Upper lobe of left lung (tissue), 6 donors: Measurements from ENCODE around the gene FABP6. TPM values are rescaled to one million over a fixed set of nuclear protein-coding genes. Genes with fewer than 3 reads are reported as not detected.

Experiments used
- ATAC-seq, 2 donors: fragments of 200-7000 bp; cut with Tn5 transposase; one replicate each; pipeline ENCODE4 v1.9.1; 2022; ENCODE audit warnings: mild to moderate bottlenecking in 2 of 2, moderate library complexity in 2 of 2; ENCODE audit not compliant: low FRiP score in 2 of 2
- DNase-seq, 2 donors: peaks; one replicate each; pipeline ENCODE4 v3.0.0-alpha.2; 2019 to 2020
- H3K27ac ChIP-seq, 4 donors: fragments of 200-600 bp; sonication (generic); one replicate each; pipeline ENCODE4 v1.5.1; 2016 to 2019
- H3K27me3 ChIP-seq, 4 donors: fragments of 200-600 bp; sonication (generic); one replicate each; pipeline ENCODE4 v1.5.1; 2017 to 2019
- H3K36me3 ChIP-seq, 4 donors: fragments of 200-600 bp; sonication (generic); one replicate each; pipeline ENCODE4 v1.5.1; 2016 to 2019
- H3K4me1 ChIP-seq, 4 donors: fragments of 200-600 bp; sonication (generic); one replicate each; pipeline ENCODE4 v1.5.1; 2018 to 2019
- H3K4me3 ChIP-seq, 4 donors: fragments of 200-600 bp; sonication (generic); one replicate each; pipeline ENCODE4 v1.5.1; 2017 to 2019; ENCODE audit warnings: mild to moderate bottlenecking in 2 of 4, moderate library complexity in 1 of 4
- H3K9me3 ChIP-seq, 4 donors: fragments of 200-600 bp; sonication (generic); one replicate each; pipeline ENCODE4 v1.5.1; 2018 to 2019
- EP300 ChIP-seq, 4 donors: sonication (generic); formaldehyde crosslinking; IDR thresholded peaks; one replicate each; pipeline ENCODE4 v1.5.1; 2017; ENCODE audit warnings: antibody characterized with exemption in 4 of 4, control low read depth in 2 of 4
- POLR2A ChIP-seq, 4 donors: fragments of 450-650 bp; IDR thresholded peaks; one replicate each; pipeline ENCODE4 v1.5.1; 2016 to 2017; ENCODE audit warnings: antibody characterized with exemption in 4 of 4, mild to moderate bottlenecking in 2 of 4
- POLR2AphosphoS5 ChIP-seq, 2 donors: sonication (generic); formaldehyde crosslinking; IDR thresholded peaks; one replicate each; pipeline ENCODE4 v1.5.1; 2017; ENCODE audit warnings: antibody characterized with exemption in 2 of 2
- WGBS, 2 donors: methylation state at CpG; one replicate each; pipeline ENCODE4 v1.1.5; 2017 to 2018; 5-methylcytosine and 5-hydroxymethylcytosine counted together
- total RNA-seq, 6 donors: library from RNA; depleted of rRNA in 4 of 6; stranded (reverse); fragments of >200 nt in 4 of 6; gene quantifications; one replicate each; pipeline versions ENCODE4 v1.1.0 to v1.2.1, GENCODE V29; 2016 to 2021
- TF ChIP-seq, protein P1 (sequence below), 6 experiments: fragments of 450-650 bp in 4 of 6; fragments of 200-600 bp in 2 of 6; sonication (generic) in 2 of 6; IDR thresholded peaks; one replicate each; pipeline ENCODE4 v1.5.1; 2016 to 2019; ENCODE audit warnings: antibody characterized with exemption in 6 of 6
- donor health status: DM: no; HTN: no; CAD: no; lungs with moderate emphysema.
- donor health status: DM: no; HTN: yes; CAD: no; lungs with severe emphysema.

Gene FABP6
- total RNA-seq, 6 donors from 2014 or later = 4.4 to 14.4 (median 9.1) TPM; not detected in 2

DNA sequence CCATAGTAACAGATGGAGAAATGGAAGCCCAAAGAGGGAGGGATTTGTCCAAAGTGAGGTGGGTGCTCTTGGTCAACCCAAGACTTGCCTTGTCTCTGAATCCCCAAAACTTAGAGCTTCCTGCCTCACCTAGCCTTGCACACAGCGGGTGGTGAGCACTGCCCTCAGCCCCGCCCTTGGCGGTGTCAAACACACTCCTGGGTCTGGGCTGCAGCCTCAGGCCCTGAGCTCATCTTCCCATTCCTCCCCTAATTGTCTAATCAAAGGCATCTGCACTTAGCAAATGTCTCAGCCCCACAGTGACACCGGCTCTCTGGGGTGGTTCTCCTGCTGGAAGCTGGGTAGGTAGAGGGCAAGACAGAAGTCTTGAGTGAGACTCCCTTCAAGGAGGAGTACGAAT is 20.9 kb downstream of the FABP6 start:
- H3K9me3 ChIP-seq = no peaks in the 10 kb centered on the region
- TF ChIP-seq POLR2AphosphoS5 (IDR thresholded peaks at IDR 0.05) (no peak), POLR2A (IDR thresholded peaks at IDR 0.05) (no peak), EP300 (IDR thresholded peaks at IDR 0.05) (no peak)
- TF ChIP-seq, protein P1, sequence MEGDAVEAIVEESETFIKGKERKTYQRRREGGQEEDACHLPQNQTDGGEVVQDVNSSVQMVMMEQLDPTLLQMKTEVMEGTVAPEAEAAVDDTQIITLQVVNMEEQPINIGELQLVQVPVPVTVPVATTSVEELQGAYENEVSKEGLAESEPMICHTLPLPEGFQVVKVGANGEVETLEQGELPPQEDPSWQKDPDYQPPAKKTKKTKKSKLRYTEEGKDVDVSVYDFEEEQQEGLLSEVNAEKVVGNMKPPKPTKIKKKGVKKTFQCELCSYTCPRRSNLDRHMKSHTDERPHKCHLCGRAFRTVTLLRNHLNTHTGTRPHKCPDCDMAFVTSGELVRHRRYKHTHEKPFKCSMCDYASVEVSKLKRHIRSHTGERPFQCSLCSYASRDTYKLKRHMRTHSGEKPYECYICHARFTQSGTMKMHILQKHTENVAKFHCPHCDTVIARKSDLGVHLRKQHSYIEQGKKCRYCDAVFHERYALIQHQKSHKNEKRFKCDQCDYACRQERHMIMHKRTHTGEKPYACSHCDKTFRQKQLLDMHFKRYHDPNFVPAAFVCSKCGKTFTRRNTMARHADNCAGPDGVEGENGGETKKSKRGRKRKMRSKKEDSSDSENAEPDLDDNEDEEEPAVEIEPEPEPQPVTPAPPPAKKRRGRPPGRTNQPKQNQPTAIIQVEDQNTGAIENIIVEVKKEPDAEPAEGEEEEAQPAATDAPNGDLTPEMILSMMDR (IDR thresholded peaks at IDR 0.05) = no peak
- ATAC-seq = no peak
- WGBS, 2 donors = 96% methylated on average over 5 of the region's 5 CpGs
- H3K4me1 ChIP-seq = peaks cover 0 to 7% (median 2%) of the 10 kb centered on the region in 4 donors
- no peaks in the 10 kb centered on the region for H3K27me3 ChIP-seq
- DNase-seq = no peak
- H3K4me3 ChIP-seq = no peak overlapping the region
- peaks cover 0 to 34% (median 17%) of the 10 kb centered on the region in 4 donors for H3K36me3 ChIP-seq
- no peak overlapping the region for H3K27ac ChIP-seq

DNA sequence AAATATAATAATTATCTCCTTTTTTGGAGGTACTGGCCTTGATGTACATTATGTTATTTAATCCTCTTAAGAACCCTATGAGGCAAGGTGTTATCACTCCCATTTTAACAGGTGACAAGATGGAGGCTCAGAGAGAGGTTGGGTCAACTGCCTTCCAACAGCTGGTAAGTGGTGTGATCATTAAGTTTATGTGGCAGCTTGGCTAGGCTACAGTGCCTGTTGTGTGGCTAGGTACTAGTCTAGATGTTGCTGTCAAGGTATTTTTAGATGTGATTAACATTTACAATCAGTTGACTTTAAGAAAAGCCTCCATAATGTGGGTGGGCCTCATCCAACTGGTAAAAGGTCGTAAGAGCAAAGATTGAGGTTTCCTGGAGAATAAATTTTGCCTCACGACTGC is 21.5 kb downstream of the FABP6 start:
- H3K27me3 ChIP-seq = no peaks in the 10 kb centered on the region
- H3K4me3 ChIP-seq = no peak overlapping the region
- no peaks in the 10 kb centered on the region for H3K9me3 ChIP-seq
- TF ChIP-seq, protein P1 (IDR thresholded peaks at IDR 0.05) = no peak
- TF ChIP-seq POLR2A (IDR thresholded peaks at IDR 0.05) = no peak
- TF ChIP-seq EP300 (IDR thresholded peaks at IDR 0.05) = no peak
- TF ChIP-seq POLR2AphosphoS5 (IDR thresholded peaks at IDR 0.05) = no peak
- H3K36me3 ChIP-seq = peaks cover 0 to 38% (median 22%) of the 10 kb centered on the region in 4 donors
- no peak for DNase-seq
- 77 to 100% methylated on average over 2 of the region's 2 CpGs for WGBS, 2 donors
- peaks cover 0 to 4% (median 2%) of the 10 kb centered on the region in 4 donors for H3K4me1 ChIP-seq
- H3K27ac ChIP-seq = no peak overlapping the region
- ATAC-seq = no peak

DNA sequence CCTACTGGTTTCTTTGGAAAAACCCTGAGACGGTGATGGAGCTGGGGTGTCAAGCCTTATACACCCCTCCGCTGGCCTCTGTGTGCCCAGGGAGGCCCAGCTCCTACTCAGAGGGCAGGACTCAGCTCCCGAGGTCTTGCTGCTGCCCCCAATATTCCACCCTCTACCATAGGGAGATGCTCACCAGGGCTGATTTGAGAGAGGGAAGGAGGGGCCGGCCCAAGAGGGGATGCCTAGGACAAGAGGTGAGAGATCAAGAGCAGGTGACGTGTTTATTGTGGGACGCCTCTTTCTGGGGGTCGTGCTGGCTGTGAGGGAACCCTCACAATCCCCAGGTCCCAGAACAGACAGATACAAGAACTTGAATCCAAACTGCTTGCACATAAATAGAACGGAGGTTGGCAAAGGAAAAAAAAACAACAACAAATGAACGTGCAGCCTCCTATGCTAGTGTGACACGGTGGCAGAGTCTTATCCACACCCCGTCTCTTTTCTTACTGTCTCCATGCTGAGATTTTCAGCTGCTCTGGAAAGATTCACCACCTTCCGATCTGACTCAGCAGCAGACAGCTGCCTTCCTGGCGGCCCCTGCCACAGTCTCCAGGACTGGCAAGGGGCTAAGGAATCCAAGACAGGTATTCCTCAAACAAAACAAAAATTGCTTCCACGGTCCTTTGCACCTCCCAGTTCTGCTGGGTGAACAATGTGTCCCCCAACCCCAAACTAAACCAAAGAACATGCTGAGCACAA is 22.3 kb downstream of the FABP6 start:
- Histone ChIP-seq H3K27me3 (no peaks in the 10 kb centered on the region), H3K9me3 (no peaks in the 10 kb centered on the region), H3K4me3 (no peak overlapping the region), H3K36me3 (peaks cover 0 to 44% (median 22%) of the 10 kb centered on the region in 4 donors), H3K27ac (no peak overlapping the region), H3K4me1 (peaks cover 0 to 4% (median 2%) of the 10 kb centered on the region in 4 donors)
- DNase-seq = no peak
- ATAC-seq = no peak
- TF ChIP-seq POLR2AphosphoS5 (IDR thresholded peaks at IDR 0.05) = no peak
- TF ChIP-seq EP300 (IDR thresholded peaks at IDR 0.05) = no peak
- TF ChIP-seq, protein P1 (IDR thresholded peaks at IDR 0.05) = no peak
- no peak for TF ChIP-seq POLR2A (IDR thresholded peaks at IDR 0.05)
- WGBS, 2 donors = 89 to 93% methylated on average over 14 of the region's 14 CpGs

DNA sequence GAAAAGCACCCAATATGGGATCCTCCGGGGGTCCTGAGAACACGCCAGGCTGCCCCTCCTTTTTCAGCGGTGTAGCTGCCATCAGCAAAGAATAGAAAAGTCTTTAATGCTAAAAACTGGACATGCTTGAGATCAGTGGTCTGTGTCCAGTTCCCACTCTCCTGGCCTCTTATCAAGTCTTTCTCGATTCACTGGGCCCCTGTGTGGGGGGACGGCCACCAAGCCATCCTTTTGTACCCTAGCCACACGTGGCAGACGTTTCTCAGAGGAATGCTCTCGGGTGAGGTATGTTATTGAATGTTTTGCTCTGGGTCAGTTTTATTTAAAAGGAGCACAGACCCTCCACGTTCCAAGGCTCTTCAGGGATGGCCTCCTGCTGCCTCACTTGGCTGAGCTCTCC is 23.6 kb downstream of the FABP6 start:
- peaks cover 0 to 44% (median 22%) of the 10 kb centered on the region in 4 donors for H3K36me3 ChIP-seq
- no peak overlapping the region for H3K27ac ChIP-seq
- H3K9me3 ChIP-seq = no peaks in the 10 kb centered on the region
- no peak for DNase-seq
- TF ChIP-seq, protein P1 (IDR thresholded peaks at IDR 0.05) = no peak
- TF ChIP-seq POLR2AphosphoS5 (IDR thresholded peaks at IDR 0.05) = no peak
- no peak for TF ChIP-seq POLR2A (IDR thresholded peaks at IDR 0.05)
- no peak for TF ChIP-seq EP300 (IDR thresholded peaks at IDR 0.05)
- ATAC-seq = no peak
- peaks cover 0 to 4% (median 2%) of the 10 kb centered on the region in 4 donors for H3K4me1 ChIP-seq
- no peak overlapping the region for H3K4me3 ChIP-seq
- no peaks in the 10 kb centered on the region for H3K27me3 ChIP-seq
- WGBS, 2 donors = 88 to 94% methylated on average over 9 of the region's 9 CpGs
